HG03460 (cell line): ENCODE measurements around the gene TNFRSF4.

Experiments used
- ATAC-seq: cut with Tn5 transposase; IDR thresholded peaks from one replicate; pipeline ENCODE4 v1.9.1; 2021; ENCODE audit not compliant: unreplicated experiment

TNFRSF4 gene

DNA sequence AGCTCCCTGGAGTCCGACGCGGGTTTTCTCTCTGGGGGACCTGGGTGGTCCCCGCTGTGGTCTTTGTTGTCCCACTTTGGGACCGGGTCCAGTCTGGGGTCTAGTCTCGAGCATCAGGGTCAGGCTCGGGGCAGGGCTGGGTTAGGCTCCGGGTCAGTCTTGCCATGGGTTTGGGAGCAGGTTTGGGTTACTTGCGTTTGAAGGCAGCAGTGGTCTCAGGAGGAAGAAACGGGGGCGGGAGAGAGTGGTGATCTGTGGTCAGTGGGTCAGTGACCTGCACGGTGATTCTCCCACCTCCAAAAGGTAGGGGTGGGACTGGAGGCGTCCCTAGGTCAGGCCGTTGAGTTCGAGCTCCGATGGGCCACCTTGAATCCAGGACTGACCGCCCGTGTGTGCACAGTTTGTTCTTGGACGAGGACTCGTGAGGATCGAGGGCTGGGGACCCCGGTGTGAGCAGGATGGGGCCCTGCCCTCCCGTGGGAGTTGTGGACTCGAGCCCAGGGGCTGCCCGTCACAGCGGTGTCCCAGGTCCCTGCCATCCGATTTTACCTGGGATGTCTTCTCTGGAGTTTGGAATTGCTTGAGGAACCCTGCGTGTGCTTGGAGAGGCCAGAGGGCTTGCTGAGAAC is 20.3 kb upstream of the TNFRSF4 start:
- ATAC-seq = no peak

DNA sequence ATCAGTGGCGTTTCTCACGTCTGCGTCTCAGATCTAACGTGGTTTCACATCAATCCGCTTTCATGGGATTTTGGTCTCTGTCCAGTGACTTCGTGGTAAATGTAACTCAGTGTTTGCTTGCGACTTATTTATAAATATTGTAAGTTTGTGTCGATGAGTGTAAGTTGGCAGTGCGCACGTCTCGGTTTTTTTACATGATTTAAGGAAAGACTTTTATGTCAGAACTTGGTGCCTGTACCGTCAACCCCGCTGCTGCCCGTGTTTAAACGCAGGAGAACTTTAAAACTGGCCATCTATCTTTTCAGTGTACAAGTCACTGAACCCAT is 19.6 kb upstream of the TNFRSF4 start:
- ATAC-seq = no peak

DNA sequence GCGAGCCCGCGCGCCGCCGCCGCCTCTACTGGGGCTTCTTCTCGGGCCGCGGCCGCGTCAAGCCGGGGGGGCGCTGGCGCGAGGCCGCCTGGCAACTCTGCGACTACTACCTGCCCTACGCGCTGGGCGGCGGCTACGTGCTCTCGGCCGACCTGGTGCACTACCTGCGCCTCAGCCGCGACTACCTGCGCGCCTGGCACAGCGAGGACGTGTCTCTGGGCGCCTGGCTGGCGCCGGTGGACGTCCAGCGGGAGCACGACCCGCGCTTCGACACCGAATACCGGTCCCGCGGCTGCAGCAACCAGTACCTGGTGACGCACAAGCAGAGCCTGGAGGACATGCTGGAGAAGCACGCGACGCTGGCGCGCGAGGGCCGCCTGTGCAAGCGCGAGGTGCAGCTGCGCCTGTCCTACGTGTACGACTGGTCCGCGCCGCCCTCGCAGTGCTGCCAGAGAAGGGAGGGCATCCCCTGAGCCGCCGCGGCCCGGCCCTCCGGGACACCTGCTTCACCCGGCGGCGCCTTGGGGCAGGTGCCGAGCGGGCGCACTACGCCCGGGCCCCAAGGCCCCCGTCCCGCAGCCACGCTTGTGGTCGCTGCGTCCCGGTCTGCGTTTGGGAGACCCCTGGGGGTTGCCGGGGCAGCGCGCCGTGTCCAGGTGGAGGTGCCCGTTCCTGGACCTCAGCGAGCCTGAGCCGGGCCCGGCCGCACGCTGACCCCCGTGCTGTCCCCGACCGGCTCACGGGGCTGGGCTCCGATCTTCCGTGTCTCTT is 19.0 kb upstream of the TNFRSF4 start:
- no peak for ATAC-seq

DNA sequence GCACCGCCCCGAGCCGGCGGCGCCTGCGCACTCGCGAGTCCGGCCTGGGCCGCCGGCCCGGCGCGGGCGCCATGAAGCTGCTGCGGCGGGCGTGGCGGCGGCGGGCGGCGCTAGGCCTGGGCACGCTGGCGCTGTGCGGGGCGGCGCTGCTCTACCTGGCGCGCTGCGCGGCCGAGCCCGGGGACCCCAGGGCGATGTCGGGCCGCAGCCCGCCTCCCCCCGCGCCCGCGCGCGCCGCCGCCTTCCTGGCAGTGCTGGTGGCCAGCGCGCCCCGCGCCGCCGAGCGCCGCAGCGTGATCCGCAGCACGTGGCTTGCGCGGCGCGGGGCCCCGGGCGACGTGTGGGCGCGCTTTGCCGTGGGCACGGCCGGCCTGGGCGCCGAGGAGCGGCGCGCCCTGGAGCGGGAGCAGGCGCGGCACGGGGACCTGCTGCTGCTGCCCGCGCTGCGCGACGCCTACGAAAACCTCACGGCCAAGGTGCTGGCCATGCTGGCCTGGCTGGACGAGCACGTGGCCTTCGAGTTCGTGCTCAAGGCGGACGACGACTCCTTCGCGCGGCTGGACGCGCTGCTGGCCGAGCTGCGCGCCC is 18.3 kb upstream of the TNFRSF4 start, which contains the start of gene B3GALT6:
B3GALT6 (plus strand) TSS at position 30 of the 588 bp plus-strand sequence; CDS start at position 72, 42 bp downstream.
- no peak for ATAC-seq

DNA sequence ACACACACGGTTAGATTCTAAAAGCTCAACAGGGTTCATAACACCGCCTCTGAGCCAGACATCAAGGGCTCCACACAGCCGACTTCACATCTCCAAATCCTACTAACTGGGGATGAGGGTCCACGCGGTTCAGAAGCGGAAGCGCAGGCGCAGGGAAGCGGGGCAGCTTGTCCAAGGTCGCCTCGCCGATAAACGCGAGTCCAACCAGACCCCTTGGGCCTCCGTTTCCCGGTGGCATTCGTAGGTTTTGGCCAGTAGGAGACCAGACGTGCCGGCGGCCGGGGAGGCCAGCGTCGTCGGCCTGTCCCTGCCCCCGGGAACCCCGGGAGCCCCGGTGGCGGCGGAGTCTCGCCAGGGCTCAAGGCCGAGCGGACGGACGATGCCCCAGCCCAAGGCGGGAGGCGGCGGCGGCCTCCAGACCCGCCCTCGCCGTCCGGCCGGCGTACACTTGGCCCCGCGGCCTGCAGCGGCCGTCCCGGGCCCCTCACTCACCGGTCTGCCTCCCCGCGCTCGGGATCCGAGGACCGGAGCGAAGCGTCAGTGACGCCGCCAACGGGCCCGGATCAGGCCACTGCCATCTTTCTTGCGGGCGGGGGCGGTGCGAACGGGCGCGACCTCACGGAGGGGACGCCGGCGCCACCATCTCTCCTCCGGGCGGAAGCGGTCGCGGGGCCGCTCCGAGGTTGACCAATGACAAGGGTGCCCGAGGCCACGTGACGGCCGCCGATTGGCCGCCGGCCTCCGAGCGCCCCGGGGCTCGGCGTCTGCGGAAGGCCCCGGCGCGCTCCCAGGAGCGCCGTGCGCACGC is 17.7 kb upstream of the TNFRSF4 start, which contains the start of gene SDF4:
SDF4 (minus strand) TSS at position 602 of the 808 bp plus-strand sequence. CDS start 3,229 bp downstream, outside the sequence.
- ATAC-seq = peak; percentile 78

DNA sequence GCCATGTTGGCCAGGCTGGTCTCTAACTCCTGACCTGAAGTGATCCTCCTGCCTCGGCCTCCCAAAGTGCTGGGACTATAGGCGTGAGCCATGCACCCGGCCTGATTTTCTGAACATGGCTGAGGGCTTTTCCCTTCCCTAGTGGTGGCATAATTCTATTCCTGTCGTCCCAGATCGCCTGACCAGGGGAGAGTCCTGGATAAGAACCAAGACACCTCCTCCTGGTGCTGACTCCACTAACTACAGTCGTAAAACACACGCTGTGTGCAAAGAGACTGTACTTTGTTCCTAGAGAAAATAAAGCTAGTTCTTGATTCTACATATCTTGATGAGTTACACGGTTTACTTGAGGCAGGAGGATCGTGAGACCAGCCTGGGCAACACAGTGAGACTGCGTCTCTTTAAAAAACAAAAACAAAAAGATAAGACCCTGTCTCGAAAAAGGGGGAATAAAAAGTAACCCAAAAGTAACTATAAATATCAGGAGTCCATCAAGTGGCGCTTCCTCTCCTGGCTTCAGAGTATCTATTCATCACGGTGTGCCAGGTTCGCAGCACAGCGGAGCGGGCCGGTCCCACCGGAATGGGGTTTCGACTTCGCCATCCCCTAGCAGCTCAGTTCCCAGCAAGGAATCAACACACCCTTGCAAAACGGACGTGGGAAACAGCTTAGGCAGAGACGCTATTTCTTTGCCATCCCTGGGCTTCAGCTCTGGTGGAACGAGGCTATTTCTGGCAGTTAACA is 16.9 kb upstream of the TNFRSF4 start:
- no peak for ATAC-seq

DNA sequence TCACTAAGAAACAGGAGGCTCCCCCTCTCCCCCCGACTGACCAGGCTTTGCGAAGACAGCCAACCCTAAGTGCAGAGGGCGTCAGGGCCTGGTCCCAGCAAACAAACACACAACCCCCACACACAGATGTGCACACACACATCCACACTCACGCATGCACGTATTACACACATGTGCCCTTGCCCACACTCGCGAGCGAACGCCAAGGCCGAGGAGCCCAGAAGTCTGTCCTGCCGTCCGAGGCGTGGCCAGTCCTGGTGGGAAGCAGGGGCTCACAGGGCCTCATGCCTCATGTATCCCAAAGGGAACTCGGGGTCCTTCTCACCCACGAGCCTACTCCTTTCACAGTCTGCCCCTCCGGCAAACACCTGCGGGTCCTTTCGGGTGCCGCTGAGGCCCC is 15.8 kb upstream of the TNFRSF4 start:
- ATAC-seq = no peak

DNA sequence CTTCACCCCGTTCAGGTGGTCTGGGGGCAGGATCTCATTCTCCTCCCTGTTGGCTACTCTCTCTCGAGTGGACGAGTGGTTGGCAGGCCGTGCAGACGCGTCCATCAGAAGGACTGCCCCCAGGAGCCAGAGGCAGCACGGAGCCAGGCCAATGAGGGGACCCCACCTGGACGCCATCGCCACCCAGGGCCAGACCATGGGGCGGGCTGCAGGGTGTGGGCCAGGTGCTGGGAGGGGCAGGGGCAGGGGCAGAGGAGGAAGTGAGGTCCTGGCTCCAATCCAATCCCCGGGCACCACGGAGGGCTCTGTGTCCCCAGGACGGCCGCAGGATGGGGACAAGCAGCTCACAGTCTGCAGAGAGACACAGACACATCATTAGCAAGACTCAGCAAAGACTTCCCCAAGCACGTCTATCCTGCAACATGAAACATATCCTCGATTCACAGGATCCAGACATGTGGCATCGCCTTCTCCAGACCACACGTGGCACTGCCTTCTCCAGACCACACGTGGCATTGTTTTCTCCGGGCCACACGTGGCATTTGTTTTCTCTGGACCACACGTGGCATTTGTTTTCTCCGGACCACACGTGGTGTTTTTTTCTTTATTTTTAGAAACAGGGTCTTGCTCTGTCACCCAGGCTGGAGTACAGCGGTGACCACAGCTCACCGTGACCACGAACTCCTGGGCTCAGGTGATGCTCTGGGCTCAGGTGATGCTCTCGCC is 14.8 kb upstream of the TNFRSF4 start:
- ATAC-seq = no peak

DNA sequence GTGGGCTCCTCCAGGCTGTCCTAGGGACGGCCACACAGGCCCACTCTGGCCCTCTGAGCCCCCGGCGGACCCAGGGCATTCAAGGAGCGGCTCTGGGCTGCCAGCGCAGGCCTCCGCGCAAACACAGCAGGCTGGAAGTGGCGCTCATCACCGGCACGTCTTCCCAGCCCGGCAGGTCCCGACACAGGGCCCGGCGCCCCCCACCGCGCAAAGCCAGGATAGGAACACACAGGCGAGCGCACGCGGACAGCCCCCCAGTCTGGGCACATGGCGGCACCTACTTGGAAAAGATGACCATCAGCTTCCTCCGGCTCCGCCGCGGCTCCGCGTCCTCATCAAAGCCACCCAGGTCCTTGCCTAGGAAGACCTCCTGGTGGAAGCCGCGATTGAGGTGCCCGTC is 14.2 kb upstream of the TNFRSF4 start:
- ATAC-seq = no peak

DNA sequence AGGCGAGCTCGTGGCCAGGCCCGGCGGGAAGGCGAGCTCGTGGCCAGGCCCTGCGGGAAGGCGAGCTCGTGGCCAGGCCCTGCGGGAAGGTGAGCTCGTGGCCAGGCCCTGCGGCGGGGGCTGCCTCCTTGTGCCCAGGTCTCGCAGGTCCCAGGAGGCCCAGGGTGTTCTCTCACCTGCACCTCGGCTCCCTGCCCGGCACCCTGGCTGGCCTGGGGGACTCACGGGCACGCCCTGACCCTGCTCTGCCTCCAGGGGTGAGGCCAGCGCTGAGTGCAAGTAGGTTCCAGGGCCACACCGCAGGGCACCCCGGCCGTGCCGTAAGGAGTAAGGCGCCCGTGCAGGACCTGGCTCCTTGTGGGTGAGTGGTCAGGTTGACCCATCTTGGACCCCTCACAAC is 13.4 kb upstream of the TNFRSF4 start:
- ATAC-seq = no peak

DNA sequence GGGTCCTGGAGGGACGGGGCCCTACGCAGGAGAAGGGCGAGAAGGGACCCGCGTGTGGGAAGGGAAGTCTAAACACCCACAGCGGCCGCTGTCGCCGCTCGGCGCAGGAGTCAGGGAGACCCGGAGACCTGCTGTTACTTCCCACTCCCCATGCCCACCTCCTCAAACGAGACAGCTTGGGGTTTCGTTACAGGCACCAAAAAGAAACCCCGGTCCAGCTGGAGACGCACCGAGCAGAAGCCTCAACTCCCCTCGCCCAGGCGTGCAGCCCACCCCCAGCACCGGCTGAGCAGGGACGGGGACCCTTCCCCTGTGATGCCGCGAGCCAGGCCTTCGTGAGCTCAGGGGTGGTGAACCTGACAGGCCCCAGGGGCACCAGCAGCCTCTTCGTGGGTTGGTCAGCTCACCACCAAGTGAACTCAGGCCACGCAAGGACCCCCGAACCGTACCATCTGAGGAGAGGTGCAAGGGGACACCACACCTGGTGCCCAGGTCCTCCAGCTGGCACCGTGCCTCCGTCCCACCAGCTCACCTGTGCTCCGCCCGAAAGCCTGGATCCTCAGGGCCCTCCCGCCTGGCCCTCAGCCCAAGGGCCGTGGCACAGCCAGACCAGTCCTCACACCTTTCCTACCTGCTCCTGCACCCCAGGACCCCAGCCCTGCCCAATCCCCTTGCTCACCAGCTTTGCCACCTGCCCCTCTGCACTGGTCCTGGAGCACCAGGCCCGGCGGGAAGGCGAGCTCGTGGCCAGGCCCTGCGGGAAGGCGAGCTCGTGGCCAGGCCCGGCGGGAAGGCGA is 12.8 kb upstream of the TNFRSF4 start:
- no peak for ATAC-seq

DNA sequence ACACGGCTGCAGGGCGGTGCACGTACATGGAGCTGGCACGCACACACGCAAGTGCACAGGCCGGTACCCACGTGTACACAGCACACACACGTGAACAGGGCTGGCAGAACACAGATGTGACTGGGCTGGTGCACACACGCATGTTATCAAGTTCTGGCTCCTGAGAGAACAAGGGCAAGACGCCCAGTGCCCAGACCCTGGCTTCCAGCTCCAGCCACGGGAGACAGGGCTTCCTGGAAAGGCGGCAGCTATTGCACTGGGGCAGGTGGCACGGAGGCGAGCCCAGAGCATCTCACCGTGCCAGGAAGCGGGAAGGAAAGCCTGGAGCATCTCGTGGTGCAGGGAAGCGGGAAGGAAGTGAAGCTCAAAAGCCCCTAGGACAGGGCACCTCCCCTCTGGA is 12.0 kb upstream of the TNFRSF4 start:
- ATAC-seq = no peak

DNA sequence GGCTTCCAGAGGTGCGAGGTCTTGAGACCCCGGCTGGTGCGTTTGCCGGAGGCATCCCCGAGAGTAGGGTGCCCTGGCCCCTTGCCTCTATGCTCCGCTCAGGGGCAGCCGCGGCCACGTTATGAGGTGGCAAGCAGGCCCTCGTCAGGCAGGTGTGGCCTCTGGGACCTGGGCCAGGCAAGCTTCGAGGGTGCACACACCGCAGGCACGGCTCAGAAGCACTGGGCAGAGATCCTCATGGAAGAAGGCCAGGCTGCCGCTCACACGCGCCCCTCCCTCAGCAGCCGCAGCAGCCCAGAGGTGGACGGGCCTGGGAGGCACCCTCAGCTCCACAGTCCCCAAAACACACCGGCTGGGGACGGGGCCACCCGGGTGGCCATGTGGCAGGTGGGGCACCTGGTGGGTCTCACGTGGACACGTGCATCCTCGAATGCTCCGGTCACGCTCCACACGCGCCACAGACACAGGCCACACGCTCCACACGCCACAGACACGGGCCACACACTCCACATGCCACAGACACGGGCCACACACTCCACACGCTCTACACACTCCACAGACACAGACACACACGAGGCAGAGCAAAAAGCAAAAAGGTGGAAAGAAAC is 11.4 kb upstream of the TNFRSF4 start:
- ATAC-seq = no peak

DNA sequence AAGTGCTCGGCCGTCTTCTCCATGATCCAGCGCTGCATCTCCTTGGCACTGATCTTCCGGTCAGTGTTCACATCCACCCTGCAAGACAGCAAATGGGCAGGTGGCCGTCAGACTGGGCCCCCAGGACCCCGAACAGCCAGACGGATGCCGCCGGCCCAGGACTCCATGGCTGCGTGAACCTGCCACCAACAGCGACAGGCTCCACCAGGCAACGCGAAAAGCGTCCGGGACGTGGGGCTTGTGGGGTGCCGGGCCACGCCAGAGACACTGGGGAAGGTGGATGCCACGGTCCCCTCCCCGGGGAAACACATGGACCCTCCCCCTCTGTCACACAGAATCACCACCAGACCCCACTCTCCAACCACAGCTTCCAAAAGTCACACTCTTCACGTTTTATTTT is 9.9 kb upstream of the TNFRSF4 start:
- no peak for ATAC-seq

DNA sequence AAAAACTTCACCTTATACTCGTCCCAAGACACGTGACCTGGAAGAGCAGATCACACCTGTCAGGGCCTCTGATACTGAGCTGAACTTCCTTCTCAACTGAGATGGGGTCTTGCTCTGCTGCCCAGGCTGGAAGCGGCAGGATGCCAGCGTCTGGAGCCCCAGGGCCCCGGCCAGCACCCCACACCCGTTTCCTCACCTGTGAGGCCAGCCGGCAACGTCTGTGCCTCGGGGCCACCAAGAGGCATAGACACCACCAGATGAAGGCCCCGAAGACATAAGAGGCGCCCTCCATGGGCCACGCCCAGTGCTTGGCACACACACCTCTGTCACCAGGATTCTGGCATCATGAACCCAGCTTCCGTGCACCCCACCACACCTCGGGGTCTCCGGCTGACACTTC is 9.4 kb upstream of the TNFRSF4 start:
- no peak for ATAC-seq

DNA sequence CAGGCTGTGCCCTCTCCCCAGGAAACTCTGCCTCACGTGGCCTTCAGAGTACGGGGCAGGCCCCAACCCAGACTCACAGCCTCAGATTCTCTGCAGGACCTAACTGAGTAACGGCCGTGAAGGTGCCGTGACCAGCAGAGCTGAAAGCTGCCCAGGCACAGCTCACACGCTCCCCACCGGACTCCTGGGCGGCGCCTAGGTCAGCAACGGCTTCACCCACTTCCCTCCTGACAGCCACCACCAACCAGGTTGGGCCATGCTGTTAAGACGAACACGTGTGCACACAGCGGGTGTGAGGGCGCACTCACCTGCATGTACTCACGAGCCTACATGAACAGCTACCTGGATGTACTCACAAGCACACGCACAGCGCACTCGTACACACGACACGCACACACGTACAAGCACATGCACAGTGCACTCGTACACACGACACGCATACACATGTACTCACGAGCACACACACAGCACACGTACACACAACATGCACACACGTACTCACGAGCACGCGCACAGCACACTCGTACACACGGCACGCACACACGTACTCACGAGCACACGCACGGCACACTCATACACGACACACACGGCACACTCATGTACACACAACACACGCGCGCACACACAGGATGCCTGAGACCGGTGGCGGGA is 8.7 kb upstream of the TNFRSF4 start:
- no peak for ATAC-seq

DNA sequence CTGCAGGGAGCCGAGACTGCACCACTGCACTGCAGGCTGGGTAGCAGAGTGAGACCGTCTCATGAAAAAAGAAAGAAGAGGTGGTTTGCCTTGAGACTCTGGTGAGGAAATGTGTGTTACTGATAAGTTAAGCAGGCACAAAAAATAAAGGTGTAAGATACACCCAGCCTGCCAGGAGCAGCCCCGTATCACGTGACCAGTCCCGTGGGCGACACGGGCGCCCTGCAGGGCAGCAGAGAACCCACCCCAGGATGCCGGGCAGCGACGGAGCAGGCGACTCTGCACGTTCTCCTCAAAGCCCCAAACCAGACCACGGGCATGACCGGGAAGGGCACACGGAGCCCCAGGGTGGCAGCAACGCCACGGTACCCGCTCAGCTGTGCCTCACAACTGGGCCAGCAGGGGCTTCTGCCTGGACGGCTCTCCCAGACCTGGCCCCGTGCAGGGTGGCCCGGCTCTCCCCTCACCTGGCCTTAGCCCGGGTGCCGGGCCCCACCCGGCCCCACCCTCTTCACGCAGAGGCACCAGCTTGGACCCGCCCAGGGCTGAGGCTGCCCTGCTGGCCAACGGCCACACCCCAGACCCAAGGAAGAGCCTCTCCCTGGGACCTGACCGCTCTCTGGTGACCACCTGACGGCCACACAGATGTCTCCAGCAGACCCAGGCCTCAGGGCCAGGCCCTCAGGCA is 8.1 kb upstream of the TNFRSF4 start:
- no peak for ATAC-seq

DNA sequence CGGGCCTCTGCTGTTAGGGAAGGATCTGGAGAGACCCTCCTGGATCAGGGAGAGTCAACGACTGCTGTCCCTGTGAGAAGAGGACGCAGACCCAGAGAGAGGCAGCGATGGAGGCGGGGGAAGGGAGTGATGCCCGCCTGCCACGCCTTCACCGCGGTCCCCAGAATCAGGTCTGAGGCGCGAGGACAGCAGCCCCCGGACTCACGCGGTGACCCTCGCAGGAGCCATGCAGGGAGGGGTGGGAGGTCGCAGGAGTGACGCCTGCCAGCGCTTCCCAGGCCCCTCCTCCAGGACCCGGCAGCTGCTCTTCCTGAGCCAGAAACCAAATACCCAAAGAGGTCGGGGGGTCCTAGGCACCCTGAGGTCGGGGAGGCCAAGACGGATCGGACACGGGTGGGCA is 6.2 kb upstream of the TNFRSF4 start:
- no peak for ATAC-seq
